ENCODE results near the gene MED13L. TPM values are rescaled to one million over a fixed set of nuclear protein-coding genes. Genes with fewer than 3 reads are reported as not detected.

Gene MED13L
- total RNA-seq, 1 donor from 2014 or later: 141 TPM

- no peak for TF ChIP-seq CTCF (IDR thresholded peaks at IDR 0.05; ENCODE audit: unreplicated experiment)
- Mint-ChIP-seq H3K9me3 (ENCODE audit: low read depth) (no peaks in the 10 kb centered on the region), H3K36me3 (ENCODE audit: insufficient read depth) (peaks cover 2% of the 10 kb centered on the region), H3K4me3 (ENCODE audit: low read depth) (no peak overlapping the region), H3K27me3 (no peaks in the 10 kb centered on the region), H3K27ac (peak overlapping the region; percentile 68), H3K4me1 (ENCODE audit: low read depth) (peaks cover 14% of the 10 kb centered on the region)
- no peak for DNase-seq (ENCODE audit: low spot score, unreplicated experiment)
Measured at GRCh38 chr12:116201359-116201758, 76.1 kb downstream of the MED13L start.

- no peak for DNase-seq (ENCODE audit: low spot score, unreplicated experiment)
- Mint-ChIP-seq H3K27me3 (no peaks in the 10 kb centered on the region), H3K36me3 (ENCODE audit: insufficient read depth) (peaks cover 2% of the 10 kb centered on the region), H3K4me3 (ENCODE audit: low read depth) (no peak overlapping the region), H3K9me3 (ENCODE audit: low read depth) (no peaks in the 10 kb centered on the region), H3K4me1 (ENCODE audit: low read depth) (peaks cover 17% of the 10 kb centered on the region), H3K27ac (no peak overlapping the region)
- no peak for TF ChIP-seq CTCF (IDR thresholded peaks at IDR 0.05; ENCODE audit: unreplicated experiment)
Measured at GRCh38 chr12:116200812-116201211, 76.7 kb downstream of the MED13L start.

GRCh38 chr12:116199160-116199706, 78.3 kb downstream of the MED13L start:
- Mint-ChIP-seq H3K9me3 (ENCODE audit: low read depth) (no peaks in the 10 kb centered on the region), H3K36me3 (ENCODE audit: insufficient read depth) (no peaks in the 10 kb centered on the region), H3K27ac (no peak overlapping the region), H3K4me1 (ENCODE audit: low read depth) (peaks cover 21% of the 10 kb centered on the region), H3K4me3 (ENCODE audit: low read depth) (no peak overlapping the region), H3K27me3 (no peaks in the 10 kb centered on the region)
- no peak for DNase-seq (ENCODE audit: low spot score, unreplicated experiment)
- TF ChIP-seq CTCF (IDR thresholded peaks at IDR 0.05; ENCODE audit: unreplicated experiment): no peak

DNA sequence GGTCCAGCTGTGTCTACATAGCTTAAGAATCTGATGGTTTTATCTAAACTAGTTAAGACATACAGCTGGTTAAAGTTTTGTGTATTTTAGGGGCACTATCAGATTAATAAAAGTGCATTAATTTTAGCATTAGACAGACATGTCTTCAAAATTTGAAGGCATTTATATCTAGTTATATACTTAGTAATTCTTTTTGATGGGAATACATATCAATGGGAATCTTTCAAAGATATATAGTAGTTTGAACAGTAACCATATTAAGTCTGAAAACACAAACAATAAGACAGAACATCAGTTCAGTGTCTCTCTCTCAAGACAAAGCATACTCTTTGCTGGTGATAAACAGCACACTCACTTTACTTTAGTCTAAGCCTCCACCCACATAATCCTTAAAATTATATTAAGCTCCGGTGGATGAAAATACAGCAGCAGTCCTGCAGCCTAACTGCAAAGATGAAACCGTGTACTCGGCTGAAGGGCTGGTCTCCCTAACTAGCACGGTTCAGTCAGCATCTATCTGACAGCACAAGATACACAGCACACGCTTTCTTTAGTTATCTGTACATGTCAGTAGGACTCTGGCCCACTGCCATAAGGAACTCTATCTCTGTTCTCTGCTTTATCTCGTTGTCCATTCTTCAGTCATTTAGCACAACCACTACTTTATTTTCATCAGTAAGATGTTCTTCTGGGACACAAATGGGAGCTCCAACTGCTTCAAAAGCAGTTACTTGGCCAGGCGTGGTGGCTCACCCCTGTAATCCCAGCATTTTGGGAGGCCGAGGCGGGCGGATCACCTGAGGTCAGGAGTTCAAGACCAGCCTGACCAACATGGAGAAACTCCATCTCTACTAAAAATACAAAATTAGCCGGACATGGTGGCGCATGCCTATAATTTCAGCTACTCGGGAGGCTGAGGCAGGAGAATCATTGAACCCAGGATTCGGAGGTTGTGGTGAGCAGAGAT, 80.5 kb downstream of the MED13L start:
- Mint-ChIP-seq H3K27ac (no peak overlapping the region), H3K4me1 (ENCODE audit: low read depth) (peaks cover 21% of the 10 kb centered on the region), H3K9me3 (ENCODE audit: low read depth) (no peaks in the 10 kb centered on the region), H3K36me3 (ENCODE audit: insufficient read depth) (no peaks in the 10 kb centered on the region), H3K4me3 (ENCODE audit: low read depth) (no peak overlapping the region), H3K27me3 (no peaks in the 10 kb centered on the region)
- no peak for DNase-seq (ENCODE audit: low spot score, unreplicated experiment)
- no peak for TF ChIP-seq CTCF (IDR thresholded peaks at IDR 0.05; ENCODE audit: unreplicated experiment)

DNA sequence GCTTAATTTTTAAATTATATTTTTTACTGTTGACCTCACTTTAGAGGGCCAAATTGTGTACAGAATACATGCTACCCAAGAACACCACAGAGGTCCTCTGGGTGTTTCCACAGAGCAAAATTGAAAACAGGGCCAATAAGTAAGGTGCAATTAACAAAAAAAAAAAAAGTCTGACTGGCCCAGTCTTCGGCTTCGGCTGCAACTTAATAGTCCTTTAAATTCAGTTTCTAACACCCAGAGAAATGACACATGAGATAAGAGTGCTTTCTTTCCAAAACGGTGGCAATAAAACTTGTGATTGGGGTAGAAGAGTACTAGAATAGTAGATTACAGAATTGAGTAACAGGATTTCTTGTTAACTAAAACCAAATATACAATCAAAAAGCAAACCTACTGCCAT, 81.3 kb downstream of the MED13L start:
- Mint-ChIP-seq H3K4me3 (ENCODE audit: low read depth) (no peak overlapping the region), H3K27me3 (no peaks in the 10 kb centered on the region), H3K27ac (peak overlapping the region; percentile 51), H3K4me1 (ENCODE audit: low read depth) (peaks cover 21% of the 10 kb centered on the region), H3K9me3 (ENCODE audit: low read depth) (no peaks in the 10 kb centered on the region), H3K36me3 (ENCODE audit: insufficient read depth) (no peaks in the 10 kb centered on the region)
- no peak for DNase-seq (ENCODE audit: low spot score, unreplicated experiment)
- no peak for TF ChIP-seq CTCF (IDR thresholded peaks at IDR 0.05; ENCODE audit: unreplicated experiment)
